Measurements from ENCODE around the gene AQP12B.
"Not testable (repeated sequence)": the region's sequence is repeated elsewhere in the genome, so short reads cannot be mapped to it uniquely, and the experiment has no call there.

AQP12B gene

GRCh38 chr2:240701091-240701735 is 18.5 kb upstream of the AQP12B start:
- DNase-seq, result no peak

- not testable (repeated sequence) for DNase-seq
Measured at GRCh38 chr2:240700616-240701015, 17.9 kb upstream of the AQP12B start.

GRCh38 chr2:240699835-240700234 is 17.1 kb upstream of the AQP12B start:
- DNase-seq, result not testable (repeated sequence)

GRCh38 chr2:240698852-240699561 is 16.3 kb upstream of the AQP12B start:
- not testable (repeated sequence) for DNase-seq

DNA sequence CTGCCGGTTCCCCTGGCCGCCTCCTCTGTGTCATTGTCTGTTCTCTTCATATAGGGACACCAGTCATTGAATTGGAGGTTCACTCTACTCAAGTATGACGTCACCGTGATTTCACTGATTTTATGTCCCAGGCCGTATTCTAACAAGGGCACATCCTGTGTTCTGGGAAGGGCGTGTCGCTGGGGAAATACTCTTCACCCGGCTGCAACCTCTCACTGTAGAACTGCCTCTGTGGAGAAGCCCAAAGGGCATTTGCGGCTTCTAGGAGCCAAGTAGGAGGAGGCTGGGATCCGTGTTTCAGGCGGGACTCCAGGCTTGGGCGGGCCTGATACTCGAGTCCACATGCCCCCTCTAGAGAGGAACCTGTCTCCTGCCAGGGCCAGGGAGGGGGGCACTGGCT is 13.8 kb upstream of the AQP12B start:
- not testable (repeated sequence) for DNase-seq

- DNase-seq, result not testable (repeated sequence)
Measured at GRCh38 chr2:240695593-240695992, 12.9 kb upstream of the AQP12B start.

DNA sequence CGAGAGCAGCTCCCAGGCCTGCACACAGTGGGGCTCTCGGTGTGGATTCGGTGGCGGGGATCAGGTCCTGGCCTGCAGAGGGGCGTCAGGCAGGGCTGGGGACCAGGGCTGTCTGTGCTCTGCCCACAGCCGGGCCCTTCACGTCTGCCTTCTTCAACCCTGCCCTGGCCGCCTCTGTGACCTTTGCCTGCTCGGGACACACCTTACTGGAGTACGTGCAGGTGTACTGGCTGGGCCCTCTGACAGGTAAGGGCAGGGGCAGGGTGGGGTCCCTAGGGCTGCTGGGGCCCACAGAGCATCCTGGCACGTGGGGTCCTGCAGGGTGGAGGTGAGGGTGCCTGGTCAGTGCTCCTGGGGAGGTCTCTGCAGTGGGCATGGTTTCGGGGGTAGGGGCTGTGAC is 11.6 kb upstream of the AQP12B start:
- DNase-seq, result not testable (repeated sequence)

- not testable (repeated sequence) for DNase-seq
Measured at GRCh38 chr2:240692583-240693561, 10.2 kb upstream of the AQP12B start.

GRCh38 chr2:240691631-240692420 is 9.1 kb upstream of the AQP12B start, which contains the start of gene AQP12A:
AQP12A (plus strand) TSS chr2:240691866; CDS start chr2:240691914, 48 bp downstream.
- not testable (repeated sequence) for DNase-seq

DNA sequence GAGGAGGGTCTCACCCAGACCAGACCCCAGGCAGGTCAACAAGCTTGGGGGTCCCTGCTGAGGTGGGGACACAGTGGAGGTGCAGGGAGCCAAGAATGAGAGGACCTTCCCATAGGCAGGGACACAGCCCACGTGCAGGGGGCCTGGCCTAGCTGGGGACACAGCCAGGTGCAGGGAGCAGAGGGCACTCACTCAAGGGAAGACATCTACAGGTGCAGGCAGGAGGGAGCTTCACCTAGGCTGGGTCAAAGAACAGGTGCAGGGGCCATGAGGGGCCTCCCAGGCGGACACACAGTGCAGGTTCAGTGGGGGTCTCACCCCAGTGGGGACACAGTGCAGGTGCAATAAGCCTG is 8.4 kb upstream of the AQP12B start:
- DNase-seq, result not testable (repeated sequence)

GRCh38 chr2:240690421-240691074 is 7.9 kb upstream of the AQP12B start:
- not testable (repeated sequence) for DNase-seq

DNA sequence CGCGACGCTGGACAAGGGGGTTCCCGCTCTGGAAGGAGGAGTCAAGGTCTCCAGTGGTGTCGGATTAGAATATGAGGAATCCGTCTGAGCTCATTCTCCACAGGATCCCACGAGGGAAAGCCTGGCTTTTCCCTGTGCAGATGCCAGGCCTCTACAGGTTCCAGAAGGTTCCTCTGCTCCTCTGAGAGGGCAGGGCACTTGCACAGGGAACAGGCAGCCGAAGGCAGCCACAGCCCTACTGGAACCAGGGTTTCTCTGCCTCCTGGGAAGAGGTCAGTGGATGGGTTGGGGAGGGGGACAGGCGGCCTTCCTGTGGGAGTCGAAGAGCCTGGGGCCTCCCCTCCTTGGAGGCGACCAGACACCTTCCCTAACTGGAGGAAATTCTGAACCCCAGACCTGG is 7.3 kb upstream of the AQP12B start:
- DNase-seq, result no peak

DNA sequence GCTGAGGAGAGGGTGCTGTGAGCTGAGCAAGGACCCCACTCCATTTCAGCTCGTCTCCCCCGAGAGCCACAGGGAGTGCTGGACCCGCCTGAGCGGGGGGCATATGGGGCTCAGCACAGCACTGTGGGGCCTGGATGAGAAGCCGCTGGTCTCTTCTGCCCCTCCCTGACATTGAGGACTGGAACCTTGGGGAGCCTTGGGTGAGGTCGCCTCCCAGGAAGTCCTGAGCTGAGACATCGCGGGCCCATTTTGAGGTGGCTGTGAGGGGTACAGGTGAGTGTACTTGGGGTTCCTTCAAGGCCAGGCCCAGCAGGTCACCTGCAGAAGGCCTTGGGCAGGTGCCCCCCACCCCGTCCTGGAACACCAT is 5.9 kb upstream of the AQP12B start:
- no peak for DNase-seq

GRCh38 chr2:240687741-240688552 is 5.3 kb upstream of the AQP12B start:
- DNase-seq, result no peak

DNA sequence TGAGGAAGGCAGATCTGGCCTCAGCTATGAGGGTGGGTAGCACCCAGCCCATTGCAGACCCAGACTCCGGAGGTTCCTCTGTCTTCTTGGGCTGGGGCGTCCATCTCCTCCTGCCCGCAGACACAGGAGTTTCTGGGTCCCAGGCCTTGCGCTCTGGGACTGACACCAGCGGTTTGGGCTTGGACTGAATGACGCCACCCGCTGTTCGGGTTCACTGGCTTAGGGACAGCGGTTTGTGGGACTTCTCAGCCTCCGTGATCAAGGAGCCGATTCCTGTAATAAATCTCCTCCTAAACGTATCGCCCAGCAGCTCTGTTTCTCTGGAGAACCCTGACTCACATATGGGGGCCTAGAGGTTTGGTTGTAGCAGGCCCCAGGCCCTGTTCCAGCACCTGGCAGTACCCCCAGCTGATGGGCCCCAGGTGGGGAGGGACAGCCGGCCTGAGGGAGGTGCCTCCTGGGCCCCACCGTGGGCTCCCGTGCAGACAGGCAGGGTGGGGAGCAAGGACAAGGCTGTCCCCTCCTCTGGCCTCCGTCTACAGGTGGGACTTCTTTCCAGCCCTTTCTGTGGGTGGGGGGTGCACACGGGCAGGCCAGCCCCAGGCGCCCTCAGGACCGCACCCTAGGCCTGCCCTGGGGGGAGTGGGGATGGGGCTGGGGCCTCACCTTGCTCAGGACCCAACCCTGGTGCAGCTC is 4.5 kb upstream of the AQP12B start:
- no peak for DNase-seq

DNA sequence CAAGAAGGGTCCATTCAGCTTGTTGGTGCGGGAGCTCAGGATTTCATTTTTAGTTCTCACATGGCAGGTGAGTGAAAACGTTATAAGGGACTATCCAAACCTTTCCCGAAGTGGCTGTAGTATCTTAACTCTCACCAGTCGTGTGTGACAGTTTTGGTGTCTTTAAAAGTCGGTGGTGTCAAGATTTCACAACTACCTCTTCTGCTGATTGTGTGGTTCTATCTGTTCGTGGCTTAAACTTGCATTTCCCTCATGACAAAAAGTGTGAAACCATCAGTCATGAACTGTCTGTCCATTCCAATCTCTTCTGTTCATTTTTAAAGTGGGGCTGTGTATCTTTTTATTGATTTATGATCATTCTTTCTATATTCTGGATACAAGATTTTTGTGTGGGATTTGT is 3.8 kb upstream of the AQP12B start:
- no peak for DNase-seq

GRCh38 chr2:240685771-240686371 is 3.2 kb upstream of the AQP12B start:
- DNase-seq, result no peak

DNA sequence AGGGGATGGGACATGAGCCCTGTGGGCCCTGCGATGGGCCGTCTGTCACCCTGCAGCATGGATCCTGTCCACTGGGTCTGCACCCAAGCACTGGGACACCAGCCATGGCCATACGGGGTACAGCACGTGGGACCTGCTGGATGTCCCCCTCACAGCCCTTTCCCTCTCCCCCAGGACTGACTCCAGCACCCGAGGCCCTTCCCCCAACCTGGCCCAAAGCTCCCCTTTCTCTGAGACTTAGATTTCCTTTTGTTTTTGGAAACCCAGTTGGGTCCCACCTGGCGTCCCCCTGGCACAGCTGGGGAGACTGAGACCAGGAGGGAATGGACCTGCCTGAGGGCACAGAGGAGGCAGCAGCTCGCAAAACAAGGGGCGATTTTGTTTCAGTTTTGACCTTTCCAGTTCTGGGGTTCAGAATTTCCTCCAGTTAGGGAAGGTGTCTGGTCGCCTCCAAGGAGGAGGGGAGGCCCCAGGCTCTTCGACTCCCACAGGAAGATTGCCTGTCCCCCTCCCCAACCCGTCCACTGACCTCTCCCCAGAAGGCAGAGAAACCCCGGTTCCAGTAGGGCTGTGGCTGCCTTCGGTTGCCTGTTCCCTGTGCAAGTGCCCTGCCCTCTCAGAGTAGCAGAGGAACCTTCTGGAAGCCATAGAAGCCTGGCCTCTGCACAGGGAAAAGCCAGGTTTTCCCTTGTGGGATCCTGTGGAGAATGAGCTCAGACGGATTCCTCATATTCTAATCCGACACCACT is 1.5 kb upstream of the AQP12B start:
- DNase-seq, result not testable (repeated sequence)

- not testable (repeated sequence) for DNase-seq
Measured at GRCh38 chr2:240683329-240683979, 769 bp upstream of the AQP12B start.
